ENCODE measurements around the gene ADSS1.

DNA sequence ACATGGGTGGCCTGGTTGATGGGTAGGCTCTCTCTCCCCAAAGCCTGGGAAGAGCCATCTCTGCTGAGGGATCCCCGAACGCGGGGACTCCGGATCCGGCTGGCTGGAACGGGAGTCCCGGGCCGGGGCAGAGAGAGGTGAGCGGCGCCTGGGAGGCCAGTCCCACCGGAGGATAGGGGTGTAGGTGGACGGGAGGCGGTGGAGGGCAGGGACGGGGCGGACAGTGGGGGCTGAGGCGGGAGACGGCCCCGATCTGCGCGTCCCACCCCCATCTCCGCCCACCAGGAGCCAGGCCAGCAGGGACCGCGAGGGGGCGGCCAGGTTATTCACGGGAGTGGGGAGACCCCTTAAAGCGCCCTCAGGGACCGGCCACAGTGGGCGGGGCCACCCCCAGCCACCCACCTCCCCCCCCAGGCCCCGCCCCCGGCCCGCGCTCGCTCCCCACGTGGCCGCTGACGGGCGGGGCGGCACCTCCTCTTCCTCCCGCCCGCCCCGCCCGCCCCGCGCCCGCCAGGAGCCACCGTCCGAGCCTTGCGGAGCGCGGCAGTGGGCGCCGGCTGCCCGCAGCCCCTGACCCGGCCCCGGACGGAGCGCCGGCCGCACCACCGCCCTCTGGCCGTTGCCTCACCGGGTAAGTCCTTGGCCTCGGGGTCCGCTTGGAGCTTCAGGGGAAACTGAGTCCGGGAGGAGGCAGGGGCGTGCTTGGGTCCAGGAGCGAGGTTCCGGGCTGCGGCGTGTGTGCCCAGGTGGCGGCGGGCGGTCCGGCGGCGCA lies 34.7 kb upstream of the ADSS1 start, which contains the start of gene INF2:
- TF ChIP-seq, protein P1, sequence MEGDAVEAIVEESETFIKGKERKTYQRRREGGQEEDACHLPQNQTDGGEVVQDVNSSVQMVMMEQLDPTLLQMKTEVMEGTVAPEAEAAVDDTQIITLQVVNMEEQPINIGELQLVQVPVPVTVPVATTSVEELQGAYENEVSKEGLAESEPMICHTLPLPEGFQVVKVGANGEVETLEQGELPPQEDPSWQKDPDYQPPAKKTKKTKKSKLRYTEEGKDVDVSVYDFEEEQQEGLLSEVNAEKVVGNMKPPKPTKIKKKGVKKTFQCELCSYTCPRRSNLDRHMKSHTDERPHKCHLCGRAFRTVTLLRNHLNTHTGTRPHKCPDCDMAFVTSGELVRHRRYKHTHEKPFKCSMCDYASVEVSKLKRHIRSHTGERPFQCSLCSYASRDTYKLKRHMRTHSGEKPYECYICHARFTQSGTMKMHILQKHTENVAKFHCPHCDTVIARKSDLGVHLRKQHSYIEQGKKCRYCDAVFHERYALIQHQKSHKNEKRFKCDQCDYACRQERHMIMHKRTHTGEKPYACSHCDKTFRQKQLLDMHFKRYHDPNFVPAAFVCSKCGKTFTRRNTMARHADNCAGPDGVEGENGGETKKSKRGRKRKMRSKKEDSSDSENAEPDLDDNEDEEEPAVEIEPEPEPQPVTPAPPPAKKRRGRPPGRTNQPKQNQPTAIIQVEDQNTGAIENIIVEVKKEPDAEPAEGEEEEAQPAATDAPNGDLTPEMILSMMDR (IDR thresholded peaks at IDR 0.05): no peak
- TF ChIP-seq RAD21 (IDR thresholded peaks at IDR 0.05; ENCODE audit: low read length) (no peak), RCOR1 (IDR thresholded peaks at IDR 0.05; ENCODE audit: low read length) (no peak), EZH2phosphoT487 (IDR thresholded peaks at IDR 0.05; ENCODE audit: borderline replicate concordance, low read depth) (no peak), POLR2AphosphoS5 (IDR thresholded peaks at IDR 0.05; ENCODE audit: low read depth, low read length) (no peak), MXI1 (IDR thresholded peaks at IDR 0.05; ENCODE audit: low read depth, low read length) (no peak)
- TF ChIP-seq, protein P2, sequence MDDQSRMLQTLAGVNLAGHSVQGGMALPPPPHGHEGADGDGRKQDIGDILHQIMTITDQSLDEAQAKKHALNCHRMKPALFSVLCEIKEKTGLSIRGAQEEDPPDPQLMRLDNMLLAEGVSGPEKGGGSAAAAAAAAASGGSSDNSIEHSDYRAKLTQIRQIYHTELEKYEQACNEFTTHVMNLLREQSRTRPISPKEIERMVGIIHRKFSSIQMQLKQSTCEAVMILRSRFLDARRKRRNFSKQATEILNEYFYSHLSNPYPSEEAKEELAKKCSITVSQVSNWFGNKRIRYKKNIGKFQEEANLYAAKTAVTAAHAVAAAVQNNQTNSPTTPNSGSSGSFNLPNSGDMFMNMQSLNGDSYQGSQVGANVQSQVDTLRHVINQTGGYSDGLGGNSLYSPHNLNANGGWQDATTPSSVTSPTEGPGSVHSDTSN (IDR thresholded peaks at IDR 0.05): no peak

All from SK-N-SH (cell line).